Osteocyte (in vitro differentiated cells): ENCODE measurements around the gene CERS3. TPM values are rescaled to one million over a fixed set of nuclear protein-coding genes. Genes with fewer than 3 reads are reported as not detected.
"Not testable (repeated sequence)": the region's sequence is repeated elsewhere in the genome, so short reads cannot be mapped to it uniquely, and the experiment has no call there.

Source experiments
- DNase-seq: peaks from one replicate; pipeline ENCODE4 v3.0.0; 2021; ENCODE audit warnings: mixed read lengths; ENCODE audit not compliant: unreplicated experiment; ENCODE audit errors: extremely low spot score
- H3K27ac Mint-ChIP-seq: one replicate; pipeline ENCODE4 v1.8.0; 2021; ENCODE audit warnings: mild to moderate bottlenecking, mixed read lengths; ENCODE audit not compliant: unreplicated experiment
- H3K27me3 Mint-ChIP-seq: one replicate; pipeline ENCODE4 v1.8.0; 2021; ENCODE audit warnings: mixed read lengths; ENCODE audit not compliant: unreplicated experiment
- H3K36me3 Mint-ChIP-seq: one replicate; pipeline ENCODE4 v1.8.0; 2021; ENCODE audit warnings: mixed read lengths; ENCODE audit not compliant: unreplicated experiment
- H3K4me1 Mint-ChIP-seq: one replicate; pipeline ENCODE4 v1.8.0; 2021; ENCODE audit warnings: mixed read lengths; ENCODE audit not compliant: unreplicated experiment
- H3K4me3 Mint-ChIP-seq: one replicate; pipeline ENCODE4 v1.8.0; 2021; ENCODE audit warnings: mild to moderate bottlenecking, moderate library complexity, mixed read lengths; ENCODE audit not compliant: unreplicated experiment
- H3K9me3 Mint-ChIP-seq: one replicate; pipeline ENCODE4 v1.8.0; 2021; ENCODE audit warnings: mixed read lengths; ENCODE audit not compliant: unreplicated experiment
- total RNA-seq: library from RNA; stranded (reverse); gene quantifications from 2 replicates; pipeline ENCODE4 v1.2.1, GENCODE V29; 2021
- TF ChIP-seq, protein P1 (sequence below): fragments of 200-600 bp; sonication (generic); IDR thresholded peaks from 2 replicates; pipeline ENCODE4 v1.5.0; 2021; ENCODE audit warnings: antibody characterized with exemption, mild to moderate bottlenecking, moderate library complexity

Gene CERS3
- total RNA-seq, 1 donor from 2014 or later, result not detected

DNA sequence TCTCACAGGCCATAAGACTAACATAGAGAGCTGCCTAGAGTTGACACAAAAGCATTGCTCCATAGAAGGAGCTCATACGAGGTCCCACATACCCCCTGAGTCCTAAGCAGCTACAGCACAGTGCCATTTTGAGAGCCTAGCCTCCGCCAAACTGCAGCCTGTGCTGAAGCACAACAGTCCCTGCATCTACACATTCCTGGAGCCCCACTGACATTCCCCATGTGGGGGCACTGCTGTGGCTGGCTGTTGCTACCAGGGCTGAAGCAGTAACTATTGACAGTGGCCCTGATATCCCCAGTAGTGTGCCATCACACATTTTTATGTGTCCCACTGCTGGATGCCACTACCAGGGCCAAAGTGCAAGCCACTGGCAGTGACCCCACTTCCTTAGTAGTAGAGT lies 80.3 kb downstream of the CERS3 start:
- no peak for DNase-seq
- H3K27ac Mint-ChIP-seq, result no peak overlapping the region
- no peaks in the 10 kb centered on the region for H3K27me3 Mint-ChIP-seq
- H3K36me3 Mint-ChIP-seq, result no peaks in the 10 kb centered on the region
- TF ChIP-seq, protein P1, sequence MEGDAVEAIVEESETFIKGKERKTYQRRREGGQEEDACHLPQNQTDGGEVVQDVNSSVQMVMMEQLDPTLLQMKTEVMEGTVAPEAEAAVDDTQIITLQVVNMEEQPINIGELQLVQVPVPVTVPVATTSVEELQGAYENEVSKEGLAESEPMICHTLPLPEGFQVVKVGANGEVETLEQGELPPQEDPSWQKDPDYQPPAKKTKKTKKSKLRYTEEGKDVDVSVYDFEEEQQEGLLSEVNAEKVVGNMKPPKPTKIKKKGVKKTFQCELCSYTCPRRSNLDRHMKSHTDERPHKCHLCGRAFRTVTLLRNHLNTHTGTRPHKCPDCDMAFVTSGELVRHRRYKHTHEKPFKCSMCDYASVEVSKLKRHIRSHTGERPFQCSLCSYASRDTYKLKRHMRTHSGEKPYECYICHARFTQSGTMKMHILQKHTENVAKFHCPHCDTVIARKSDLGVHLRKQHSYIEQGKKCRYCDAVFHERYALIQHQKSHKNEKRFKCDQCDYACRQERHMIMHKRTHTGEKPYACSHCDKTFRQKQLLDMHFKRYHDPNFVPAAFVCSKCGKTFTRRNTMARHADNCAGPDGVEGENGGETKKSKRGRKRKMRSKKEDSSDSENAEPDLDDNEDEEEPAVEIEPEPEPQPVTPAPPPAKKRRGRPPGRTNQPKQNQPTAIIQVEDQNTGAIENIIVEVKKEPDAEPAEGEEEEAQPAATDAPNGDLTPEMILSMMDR, result no peak
- no peak overlapping the region for H3K4me3 Mint-ChIP-seq
- H3K4me1 Mint-ChIP-seq, result no peaks in the 10 kb centered on the region
- peaks cover 15% of the 10 kb centered on the region for H3K9me3 Mint-ChIP-seq

DNA sequence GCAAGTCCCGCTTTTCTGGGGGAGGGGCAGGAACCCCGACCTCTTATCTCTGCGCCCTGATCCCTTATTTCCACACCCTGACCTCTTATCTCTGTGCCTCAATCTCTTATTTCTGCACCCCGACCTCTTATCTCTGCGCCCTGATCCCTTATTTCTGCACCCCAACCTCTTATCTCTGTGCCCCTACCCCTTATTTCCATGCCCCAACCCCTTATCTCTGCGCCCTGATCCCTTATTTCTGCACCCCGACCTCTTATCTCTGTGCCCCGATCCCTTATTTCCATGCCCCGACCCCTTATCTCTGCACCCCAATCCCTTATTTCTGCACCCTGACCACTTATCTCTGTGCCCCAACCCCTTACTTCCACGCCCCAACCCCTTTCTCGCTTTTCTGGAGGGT lies 87.7 kb downstream of the CERS3 start:
- not testable (repeated sequence) for H3K36me3 Mint-ChIP-seq, DNase-seq, H3K27me3 Mint-ChIP-seq, H3K4me3 Mint-ChIP-seq, H3K4me1 Mint-ChIP-seq, H3K27ac Mint-ChIP-seq
- H3K9me3 Mint-ChIP-seq, result peaks cover 14% of the 10 kb centered on the region

DNA sequence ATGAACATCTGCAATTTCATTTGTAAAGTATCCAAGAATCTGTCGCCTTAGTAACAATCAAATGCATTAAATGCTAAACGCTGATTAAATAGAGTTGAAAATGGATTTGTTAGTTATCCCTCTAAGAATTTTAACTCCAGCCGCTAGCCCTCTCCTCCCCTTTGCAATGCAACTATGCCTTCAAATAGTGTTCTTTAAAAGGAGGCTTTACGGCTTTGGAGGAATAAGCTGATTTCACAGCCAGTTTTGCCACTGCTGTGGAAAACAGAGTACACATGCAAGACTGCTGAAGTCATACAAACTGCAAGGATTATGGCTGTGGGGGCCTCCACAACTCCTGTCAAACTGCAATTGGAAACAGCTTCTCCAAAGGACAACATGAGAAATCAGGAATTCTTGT lies 89.2 kb downstream of the CERS3 start:
- no peaks in the 10 kb centered on the region for H3K27me3 Mint-ChIP-seq
- no peak for DNase-seq
- H3K4me1 Mint-ChIP-seq, result no peaks in the 10 kb centered on the region
- no peaks in the 10 kb centered on the region for H3K36me3 Mint-ChIP-seq
- no peak overlapping the region for H3K27ac Mint-ChIP-seq
- no peak overlapping the region for H3K4me3 Mint-ChIP-seq
- TF ChIP-seq, protein P1, result no peak
- peaks cover 14% of the 10 kb centered on the region for H3K9me3 Mint-ChIP-seq

DNA sequence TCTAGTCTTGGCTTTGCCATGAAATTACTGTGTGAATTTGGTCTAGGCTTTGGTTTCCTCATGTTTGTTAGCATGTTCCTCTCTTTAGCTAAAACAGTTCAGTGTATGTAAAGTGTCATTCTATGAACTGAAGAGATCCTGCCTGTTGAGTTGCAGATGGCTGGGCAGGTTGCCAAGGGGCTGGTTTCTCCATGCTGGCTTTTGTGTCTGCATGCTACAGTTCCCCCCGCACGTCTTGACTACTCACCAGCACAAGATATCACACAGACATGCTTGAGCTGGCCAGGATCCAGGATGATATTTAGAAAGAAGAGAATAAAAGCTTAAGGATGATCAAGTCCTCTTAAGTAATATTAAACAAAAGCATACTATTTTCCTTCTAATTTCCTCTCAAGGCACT lies 90.2 kb downstream of the CERS3 start:
- TF ChIP-seq, protein P1, result no peak
- H3K27ac Mint-ChIP-seq, result no peak overlapping the region
- no peaks in the 10 kb centered on the region for H3K4me1 Mint-ChIP-seq
- no peak for DNase-seq
- no peak overlapping the region for H3K4me3 Mint-ChIP-seq
- H3K36me3 Mint-ChIP-seq, result no peaks in the 10 kb centered on the region
- peaks cover 5% of the 10 kb centered on the region for H3K9me3 Mint-ChIP-seq
- no peaks in the 10 kb centered on the region for H3K27me3 Mint-ChIP-seq

DNA sequence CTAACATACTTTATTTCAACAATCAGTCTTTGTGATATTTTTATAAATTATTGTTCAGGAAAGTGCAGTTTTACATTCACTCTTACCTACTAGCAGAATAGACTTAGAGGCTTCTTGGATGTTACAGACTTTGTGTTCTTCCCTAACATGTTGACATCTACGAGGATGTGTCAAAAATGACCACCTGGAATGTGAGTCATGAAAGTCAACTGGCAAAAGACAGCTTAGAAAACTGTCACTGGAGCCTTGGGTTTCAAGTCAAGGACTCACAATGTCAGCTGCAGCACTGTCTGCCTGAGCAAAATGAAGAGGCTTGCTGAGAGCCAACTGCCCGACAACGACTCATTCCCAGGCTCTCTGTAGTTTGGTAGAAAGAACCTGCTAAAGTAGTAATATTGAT lies 91.5 kb downstream of the CERS3 start:
- Mint-ChIP-seq H3K27me3 (no peaks in the 10 kb centered on the region), H3K4me1 (no peaks in the 10 kb centered on the region), H3K4me3 (no peak overlapping the region), H3K27ac (no peak overlapping the region), H3K9me3 (peaks cover 3% of the 10 kb centered on the region), H3K36me3 (no peaks in the 10 kb centered on the region)
- TF ChIP-seq, protein P1, result no peak
- DNase-seq, result no peak

DNA sequence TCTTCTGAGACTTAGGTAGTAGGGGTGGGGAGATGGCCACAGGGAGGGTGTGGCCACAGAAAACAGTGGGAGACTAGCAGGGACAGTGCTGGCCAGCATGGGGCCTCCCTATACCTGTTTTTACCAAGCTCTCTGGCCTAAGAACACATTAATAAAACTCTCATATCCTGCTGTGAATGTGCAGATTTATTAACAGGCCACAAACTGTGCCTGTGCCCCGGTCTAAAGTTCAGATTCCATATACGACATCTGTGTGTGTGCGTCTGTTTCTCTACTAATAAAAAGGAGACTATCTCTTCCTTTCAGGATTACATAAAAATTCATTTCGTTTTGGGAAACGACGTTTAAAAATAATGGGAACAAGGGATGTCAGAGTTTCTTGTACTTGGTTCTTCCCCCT lies 94.2 kb downstream of the CERS3 start:
- TF ChIP-seq, protein P1, result no peak
- H3K9me3 Mint-ChIP-seq, result no peaks in the 10 kb centered on the region
- no peak overlapping the region for H3K27ac Mint-ChIP-seq
- H3K4me1 Mint-ChIP-seq, result no peaks in the 10 kb centered on the region
- DNase-seq, result no peak
- no peak overlapping the region for H3K4me3 Mint-ChIP-seq
- H3K36me3 Mint-ChIP-seq, result no peaks in the 10 kb centered on the region
- H3K27me3 Mint-ChIP-seq, result no peaks in the 10 kb centered on the region
